Measurements from ENCODE around the gene SLC9A9. TPM values are rescaled to one million over a fixed set of nuclear protein-coding genes. Genes with fewer than 3 reads are reported as not detected.

Gene SLC9A9
- total and polyA plus RNA-seq, 12 donors = 1.3 to 8.4 (median 3.0) TPM

- intact Hi-C loops (cut with DNase I) = no loop called here
- WGBS, 2 donors = 71 to 75% methylated on average over 5 of the region's 5 CpGs
- H3K4me1 ChIP-seq = peaks cover 0 to 3% (median 0%) of the 10 kb centered on the region in 9 donors
Observed at GRCh38 chr3:143749926-143750325, 98.3 kb downstream of the SLC9A9 start.

GRCh38 chr3:143737065-143737464 is 111.2 kb downstream of the SLC9A9 start:
- ATAC-seq = peak in 3 of 8 donors; percentile 51 to 69 (median 53)
- 64 to 71% methylated on average over 2 of the region's 2 CpGs for WGBS, 2 donors
- TF ChIP-seq, protein P1, sequence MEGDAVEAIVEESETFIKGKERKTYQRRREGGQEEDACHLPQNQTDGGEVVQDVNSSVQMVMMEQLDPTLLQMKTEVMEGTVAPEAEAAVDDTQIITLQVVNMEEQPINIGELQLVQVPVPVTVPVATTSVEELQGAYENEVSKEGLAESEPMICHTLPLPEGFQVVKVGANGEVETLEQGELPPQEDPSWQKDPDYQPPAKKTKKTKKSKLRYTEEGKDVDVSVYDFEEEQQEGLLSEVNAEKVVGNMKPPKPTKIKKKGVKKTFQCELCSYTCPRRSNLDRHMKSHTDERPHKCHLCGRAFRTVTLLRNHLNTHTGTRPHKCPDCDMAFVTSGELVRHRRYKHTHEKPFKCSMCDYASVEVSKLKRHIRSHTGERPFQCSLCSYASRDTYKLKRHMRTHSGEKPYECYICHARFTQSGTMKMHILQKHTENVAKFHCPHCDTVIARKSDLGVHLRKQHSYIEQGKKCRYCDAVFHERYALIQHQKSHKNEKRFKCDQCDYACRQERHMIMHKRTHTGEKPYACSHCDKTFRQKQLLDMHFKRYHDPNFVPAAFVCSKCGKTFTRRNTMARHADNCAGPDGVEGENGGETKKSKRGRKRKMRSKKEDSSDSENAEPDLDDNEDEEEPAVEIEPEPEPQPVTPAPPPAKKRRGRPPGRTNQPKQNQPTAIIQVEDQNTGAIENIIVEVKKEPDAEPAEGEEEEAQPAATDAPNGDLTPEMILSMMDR (IDR thresholded peaks at IDR 0.05) = no peak
- H3K27ac ChIP-seq = peak overlapping the region in 2 of 10 donors; percentile 5 to 54
- intact Hi-C loops (cut with DNase I) = no loop called here
- no peak for DNase-seq
- H3K9me3 ChIP-seq = peaks cover 0 to 26% (median 10%) of the 10 kb centered on the region in 11 donors
- H3K36me3 ChIP-seq = no peaks in the 10 kb centered on the region
- H3K4me1 ChIP-seq = peaks cover 0 to 6% (median 0%) of the 10 kb centered on the region in 9 donors
- no peak overlapping the region for H3K4me3 ChIP-seq
- no peaks in the 10 kb centered on the region for H3K27me3 ChIP-seq

More at GRCh38 chr3:143749926-143750325, 98.3 kb downstream of the SLC9A9 start:
- no peaks in the 10 kb centered on the region for H3K9me3 ChIP-seq
- TF ChIP-seq, protein P1 (IDR thresholded peaks at IDR 0.05) = no peak
- no peak for ATAC-seq
- H3K27me3 ChIP-seq = no peaks in the 10 kb centered on the region
- DNase-seq = no peak
- H3K27ac ChIP-seq = no peak overlapping the region
- no peaks in the 10 kb centered on the region for H3K36me3 ChIP-seq
- H3K4me3 ChIP-seq = no peak overlapping the region

- intact Hi-C loops (cut with DNase I) = no loop called here
- no peaks in the 10 kb centered on the region for H3K36me3 ChIP-seq
- ATAC-seq (peak in 1 of 8 donors; percentile 35), DNase-seq (no peak)
- WGBS, 2 donors = 70 to 79% methylated on average over 5 of the region's 5 CpGs
- H3K27me3 ChIP-seq = no peaks in the 10 kb centered on the region
- H3K9me3 ChIP-seq = peaks cover 0 to 19% (median 10%) of the 10 kb centered on the region in 11 donors
- H3K27ac ChIP-seq = peak overlapping the region in 3 of 10 donors; percentile 5 to 54 (median 7)
- peaks cover 0 to 6% (median 0%) of the 10 kb centered on the region in 9 donors for H3K4me1 ChIP-seq
- TF ChIP-seq, protein P1 (IDR thresholded peaks at IDR 0.05) = no peak
- no peak overlapping the region for H3K4me3 ChIP-seq
Observed at GRCh38 chr3:143736205-143736997, 111.9 kb downstream of the SLC9A9 start.

DNA sequence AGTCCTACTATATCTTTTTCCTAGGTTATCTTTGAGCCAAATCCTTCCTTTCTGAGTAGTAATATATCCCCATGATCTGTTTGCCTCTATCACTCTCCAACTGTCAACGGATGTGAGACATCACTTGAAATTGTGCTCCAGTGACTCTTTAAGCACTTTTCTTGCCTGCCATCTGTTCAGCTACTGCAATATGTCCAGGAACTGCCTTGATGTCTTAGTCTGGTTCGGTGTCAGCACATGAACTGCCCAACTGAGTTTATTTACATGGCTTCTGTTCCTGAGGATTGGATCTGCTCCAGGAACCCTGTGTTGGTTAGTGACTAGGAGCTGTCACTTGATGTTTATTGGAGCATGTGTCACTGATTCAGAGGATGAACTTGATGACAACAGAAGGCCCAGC is 116.5 kb downstream of the SLC9A9 start:
- H3K4me1 ChIP-seq = no peaks in the 10 kb centered on the region
- intact Hi-C loops (cut with DNase I) = no loop called here
- H3K9me3 ChIP-seq = no peaks in the 10 kb centered on the region
- H3K27ac ChIP-seq = no peak overlapping the region
- ATAC-seq = no peak
- 75% methylated on average over 2 of the region's 2 CpGs for WGBS, 2 donors
- H3K4me3 ChIP-seq = no peak overlapping the region
- TF ChIP-seq, protein P1 (IDR thresholded peaks at IDR 0.05) = no peak
- no peaks in the 10 kb centered on the region for H3K27me3 ChIP-seq
- H3K36me3 ChIP-seq = no peaks in the 10 kb centered on the region
- DNase-seq = no peak

Data from heart right ventricle (tissue), 16 donors.